Sigmoid colon (tissue), 4 donors: ENCODE measurements around the gene BZW1.

Source experiments
- EP300 ChIP-seq, 4 donors: sonication (generic); formaldehyde crosslinking; IDR thresholded peaks; one replicate each; pipeline ENCODE4 v1.6.1; 2017; ENCODE audit warnings: antibody characterized with exemption in 4 of 4
- POLR2AphosphoS5 ChIP-seq, 4 donors: sonication (generic); formaldehyde crosslinking; IDR thresholded peaks; one replicate each; pipeline ENCODE4 v1.6.1; 2017; ENCODE audit warnings: antibody characterized with exemption in 4 of 4

DNA sequence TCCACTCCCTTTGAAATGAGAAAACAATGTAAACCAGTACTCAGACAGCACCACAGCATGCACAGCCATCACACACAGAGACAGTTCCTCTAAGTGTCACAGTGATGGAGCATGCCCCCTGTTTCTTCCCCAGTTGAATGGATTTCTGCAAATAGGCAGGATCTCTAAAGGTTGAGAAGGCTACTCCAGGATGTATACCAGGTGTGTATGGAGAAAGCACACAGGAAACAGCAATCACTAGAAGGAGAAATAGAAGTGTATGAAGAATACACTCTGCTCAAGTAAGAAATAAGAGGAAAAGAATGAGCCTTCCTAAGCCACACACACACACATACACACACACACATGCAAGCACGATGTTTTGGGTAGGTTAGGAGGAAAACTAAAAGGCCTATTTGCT is 38.6 kb upstream of the BZW1 start:
- TF ChIP-seq POLR2AphosphoS5 (IDR thresholded peaks at IDR 0.05): no peak
- TF ChIP-seq EP300 (IDR thresholded peaks at IDR 0.05): no peak
